GM23338 (cell line): ENCODE data around the gene EMC9. TPM values are rescaled to one million over a fixed set of nuclear protein-coding genes. Genes with fewer than 3 reads are reported as not detected.

Experiments used
- ATAC-seq: fragments of 200-7000 bp; cut with Tn5 transposase; 3 replicates; pipeline ENCODE4 v1.9.1; 2020
- DNase-seq: peaks from one replicate; pipeline ENCODE4 v3.0.0-alpha.2; 2015; ENCODE audit warnings: low spot score
- H2AFZ ChIP-seq: fragments of 200-600 bp; sonication (generic); 2 replicates; pipeline ENCODE4 v1.8.0; 2016; ENCODE audit warnings: antibody characterized with exemption, mild to moderate bottlenecking, moderate library complexity
- H3F3A ChIP-seq: fragments of 200-600 bp; sonication (generic); replicated peaks from 2 replicates; pipeline ENCODE4 v1.8.0; 2017; ENCODE audit warnings: antibody characterized with exemption, mixed run types, low read depth
- H3K27ac ChIP-seq: fragments of 200-600 bp; sonication (generic); 2 replicates; pipeline ENCODE4 v1.6.1; 2016; ENCODE audit warnings: low read depth
- H3K27me3 ChIP-seq: fragments of 200-600 bp; sonication (generic); 2 replicates; pipeline ENCODE4 v1.8.0; 2016; ENCODE audit warnings: mild to moderate bottlenecking, mixed run types, moderate library complexity; ENCODE audit not compliant: insufficient read depth
- H3K36me3 ChIP-seq: fragments of 200-600 bp; sonication (generic); 2 replicates; pipeline ENCODE4 v1.8.0; 2016; ENCODE audit warnings: mild to moderate bottlenecking; ENCODE audit not compliant: insufficient read depth
- H3K4me1 ChIP-seq: fragments of 200-600 bp; sonication (generic); 2 replicates; pipeline ENCODE4 v1.8.0; 2016; ENCODE audit warnings: mild to moderate bottlenecking, moderate library complexity; ENCODE audit not compliant: insufficient read depth
- H3K4me2 ChIP-seq: fragments of 200-600 bp; sonication (generic); 2 replicates; pipeline ENCODE4 v1.7.1; 2017; ENCODE audit warnings: mixed run types
- H3K4me3 ChIP-seq: fragments of 200-600 bp; sonication (generic); 2 replicates; pipeline ENCODE4 v1.6.1; 2016; ENCODE audit warnings: mixed run types
- H3K79me2 ChIP-seq: fragments of 200-600 bp; sonication (generic); replicated peaks from 2 replicates; pipeline ENCODE4 v1.8.0; 2017; ENCODE audit warnings: mild to moderate bottlenecking; ENCODE audit not compliant: insufficient read depth
- H3K9me2 ChIP-seq: fragments of 200-600 bp; sonication (generic); 2 replicates; pipeline ENCODE4 v1.8.0; 2017; ENCODE audit not compliant: insufficient read depth
- H4K20me1 ChIP-seq: fragments of 200-600 bp; sonication (generic); replicated peaks from 2 replicates; pipeline ENCODE4 v1.8.0; 2017; ENCODE audit warnings: mild to moderate bottlenecking; ENCODE audit not compliant: insufficient read depth
- H3K27ac Mint-ChIP-seq: 2 replicates; pipeline ENCODE4 v1.8.0; 2020; ENCODE audit warnings: inconsistent platforms, mild to moderate bottlenecking, moderate library complexity, mixed read lengths
- H3K27me3 Mint-ChIP-seq: 3 replicates; pipeline ENCODE4 v1.8.0; 2022; ENCODE audit warnings: low read depth, mild to moderate bottlenecking, moderate library complexity, mixed read lengths, inconsistent platforms; ENCODE audit not compliant: insufficient read depth, poor library complexity
- H3K36me3 Mint-ChIP-seq: 3 replicates; pipeline ENCODE4 v1.8.0; 2021; ENCODE audit warnings: low read depth, mild to moderate bottlenecking, inconsistent platforms, moderate library complexity, mixed read lengths
- H3K4me1 Mint-ChIP-seq: 3 replicates; pipeline ENCODE4 v1.8.0; 2020; ENCODE audit warnings: mild to moderate bottlenecking, inconsistent platforms, mixed read lengths
- H3K4me3 Mint-ChIP-seq: 3 replicates; pipeline ENCODE4 v1.8.0; 2021; ENCODE audit warnings: moderate library complexity, mild to moderate bottlenecking, inconsistent platforms, mixed read lengths
- H3K9me3 Mint-ChIP-seq: 3 replicates; pipeline ENCODE4 v1.8.0; 2020; ENCODE audit warnings: moderate library complexity, mild to moderate bottlenecking, inconsistent platforms, mixed read lengths
- CREB1 ChIP-seq: fragments of 250-450 bp; sonication (Bioruptor Pico); IDR thresholded peaks from 2 replicates; pipeline ENCODE4 v1.5.0; 2020; ENCODE audit warnings: low read depth, mild to moderate bottlenecking, moderate library complexity
- EZH2 ChIP-seq: fragments of 200-600 bp; sonication (generic); IDR thresholded peaks from one replicate; pipeline ENCODE4 v1.8.0; 2017; ENCODE audit warnings: antibody characterized with exemption, mild to moderate bottlenecking, low read depth; ENCODE audit not compliant: unreplicated experiment
- JUNB ChIP-seq: IDR thresholded peaks from one replicate; pipeline ENCODE4 v1.6.1; 2016; ENCODE audit warnings: antibody characterized with exemption; ENCODE audit not compliant: unreplicated experiment
- POLR2AphosphoS5 ChIP-seq: IDR thresholded peaks from 2 replicates; pipeline ENCODE4 v1.6.1; 2016; ENCODE audit warnings: antibody characterized with exemption, low read depth
- STAT1 ChIP-seq: IDR thresholded peaks from one replicate; pipeline ENCODE4 v1.6.1; 2016; ENCODE audit warnings: antibody characterized with exemption; ENCODE audit not compliant: unreplicated experiment
- ZNF114 ChIP-seq: fragments of 250-450 bp; sonication (Bioruptor Pico); IDR thresholded peaks from 2 replicates; pipeline ENCODE4 v1.5.0; 2020; ENCODE audit warnings: mild to moderate bottlenecking, moderate library complexity
- ZNF331 ChIP-seq: fragments of 250-450 bp; sonication (Bioruptor Pico); IDR thresholded peaks from 2 replicates; pipeline ENCODE4 v1.5.0; 2020; ENCODE audit warnings: low read depth, mild to moderate bottlenecking, moderate library complexity
- ZNF462 ChIP-seq: fragments of 250-450 bp; sonication (Bioruptor Pico); IDR thresholded peaks from 2 replicates; pipeline ENCODE4 v1.5.0; 2020; ENCODE audit warnings: mild to moderate bottlenecking, moderate library complexity
- polyA plus RNA-seq: library from polyadenylated mRNA; unstranded; fragments of >200 nt; fragmentation: Nextera tagmentation; extraction: Ambion mirVana; gene quantifications from 2 replicates; pipeline ENCODE4 v1.2.1, GENCODE V29; 2016
- total RNA-seq: library from RNA; depleted of rRNA; stranded (reverse); fragments of >200 nt; shearing (Covaris generic); gene quantifications from 2 replicates; pipeline ENCODE4 v1.2.3, GENCODE V29; 2014

The EMC9 gene
- total and polyA plus RNA-seq, 2 experiments from 2014 or later: 30.0 to 64.2 TPM

GRCh38 chr14:24159777-24160498 lies 18.5 kb upstream of the EMC9 start:
- H3K4me1 ChIP-seq: peaks cover 11% of the 10 kb centered on the region
- H3K36me3 ChIP-seq: peaks cover 10% of the 10 kb centered on the region; the same call in 1 of the 2 replicates
- H3K79me2 ChIP-seq: no peaks in the 10 kb centered on the region
- no peak for DNase-seq
- H4K20me1 ChIP-seq: peaks cover 7% of the 10 kb centered on the region; the same call in 1 of the 2 replicates
- Mint-ChIP-seq H3K27ac (no peak overlapping the region), H3K4me3 (no peak overlapping the region), H3K36me3 (peaks cover 59% of the 10 kb centered on the region), H3K9me3 (no peaks in the 10 kb centered on the region), H3K4me1 (peaks cover 9% of the 10 kb centered on the region), H3K27me3 (peaks cover 4% of the 10 kb centered on the region)
- no peak overlapping the region for H2AFZ ChIP-seq
- peaks cover 12% of the 10 kb centered on the region; the same call in 1 of the 2 replicates for H3F3A ChIP-seq
- H3K9me2 ChIP-seq: no peaks in the 10 kb centered on the region
- no peak overlapping the region for H3K4me2 ChIP-seq
- no peak overlapping the region for H3K27ac ChIP-seq
- no peak overlapping the region for H3K4me3 ChIP-seq
- no peak for TF ChIP-seq EZH2
- TF ChIP-seq ZNF114 (CRISPR knock-in tag): no peak
- TF ChIP-seq STAT1: no peak
- H3K27me3 ChIP-seq: no peaks in the 10 kb centered on the region
- no peak for ATAC-seq

- Mint-ChIP-seq H3K9me3 (no peaks in the 10 kb centered on the region), H3K36me3 (peaks cover 65% of the 10 kb centered on the region), H3K4me1 (peaks cover 9% of the 10 kb centered on the region), H3K4me3 (no peak overlapping the region), H3K27ac (no peak overlapping the region), H3K27me3 (peaks cover 4% of the 10 kb centered on the region)
- H3K9me2 ChIP-seq: no peaks in the 10 kb centered on the region
- H3K4me2 ChIP-seq: no peak overlapping the region
- no peaks in the 10 kb centered on the region for H3K79me2 ChIP-seq
- H3K4me3 ChIP-seq: no peak overlapping the region
- H4K20me1 ChIP-seq: peaks cover 7% of the 10 kb centered on the region; the same call in 1 of the 2 replicates
- DNase-seq (no peak), ATAC-seq (no peak)
- peaks cover 11% of the 10 kb centered on the region for H3K4me1 ChIP-seq
- no peak overlapping the region for H2AFZ ChIP-seq
- no peak overlapping the region for H3K27ac ChIP-seq
- peaks cover 20% of the 10 kb centered on the region; the same call in 1 of the 2 replicates for H3K36me3 ChIP-seq
- no peaks in the 10 kb centered on the region for H3K27me3 ChIP-seq
- H3F3A ChIP-seq: peaks cover 12% of the 10 kb centered on the region; the same call in 1 of the 2 replicates
- no peak for TF ChIP-seq POLR2AphosphoS5
- no peak for TF ChIP-seq ZNF462 (CRISPR knock-in tag)
- TF ChIP-seq ZNF331 (CRISPR knock-in tag): no peak
- TF ChIP-seq CREB1: no peak
- no peak for TF ChIP-seq JUNB
- no peak for TF ChIP-seq ZNF114 (CRISPR knock-in tag)
- no peak for TF ChIP-seq STAT1
Observed at GRCh38 chr14:24157331-24157730, 15.9 kb upstream of the EMC9 start.
